ENCODE measurements around the gene GBE1. TPM values are rescaled to one million over a fixed set of nuclear protein-coding genes. Genes with fewer than 3 reads are reported as not detected.
A peak's percentile ranks its signal among the peaks of the same experiment; 100 is the strongest.

GBE1 gene
- total RNA-seq, 2 donors from 2014 or later, result 8.4 to 12.3 TPM

- Histone ChIP-seq H3K9ac (ENCODE audit: extremely low read depth, low read length, poor library complexity, severe bottlenecking) (no peak overlapping the region), H3K4me1 (ENCODE audit: control insufficient read depth, insufficient read depth, low read length) (no peaks in the 10 kb centered on the region), H3K27me3 (ENCODE audit: control insufficient read depth, insufficient read depth, low read length, poor library complexity, severe bottlenecking) (peaks cover 4% of the 10 kb centered on the region), H3K27ac (ENCODE audit: low read depth, low read length) (peak overlapping the region; percentile 62), H3K36me3 (ENCODE audit: control insufficient read depth, insufficient read depth, low read length) (no peaks in the 10 kb centered on the region), H3K9me3 (ENCODE audit: control insufficient read depth, low read length) (no peaks in the 10 kb centered on the region), H3K4me3 (ENCODE audit: low read length) (no peak overlapping the region)
- Mint-ChIP-seq H3K9me3 (no peaks in the 10 kb centered on the region), H3K4me1 (peaks cover 20% of the 10 kb centered on the region), H3K27ac (no peak overlapping the region), H3K4me3 (no peak overlapping the region), H3K36me3 (ENCODE audit: low read depth) (no peaks in the 10 kb centered on the region), H3K27me3 (ENCODE audit: insufficient read depth) (no peaks in the 10 kb centered on the region)
- DNase-seq, result no peak
- no peak for TF ChIP-seq CTCF (conservative IDR thresholded peaks at IDR 0.05)
- 53 to 74% methylated on average over 5 of the region's 5 CpGs for WGBS, 2 experiments (ENCODE audit: insufficient coverage in 1 of 2, insufficient read length in 1 of 2)
These were observed 181.1 kb downstream of the GBE1 start for GRCh38 chr3:81580355-81580754.

GRCh38 chr3:81579744-81580143 is 181.7 kb downstream of the GBE1 start:
- H3K4me1 Mint-ChIP-seq, result peaks cover 20% of the 10 kb centered on the region
- TF ChIP-seq CTCF (conservative IDR thresholded peaks at IDR 0.05), result no peak
- no peak overlapping the region for H3K27ac Mint-ChIP-seq
- H3K27me3 ChIP-seq (ENCODE audit: control insufficient read depth, insufficient read depth, low read length, poor library complexity, severe bottlenecking), result peaks cover 4% of the 10 kb centered on the region
- no peak overlapping the region for H3K4me3 ChIP-seq (ENCODE audit: low read length)
- peak; percentile 44 for DNase-seq
- H3K4me1 ChIP-seq (ENCODE audit: control insufficient read depth, insufficient read depth, low read length), result no peaks in the 10 kb centered on the region
- no peak overlapping the region for H3K27ac ChIP-seq (ENCODE audit: low read depth, low read length)
- H3K4me3 Mint-ChIP-seq, result no peak overlapping the region
- H3K36me3 ChIP-seq (ENCODE audit: control insufficient read depth, insufficient read depth, low read length), result no peaks in the 10 kb centered on the region
- 57 to 73% methylated on average over 1 to 2 of the region's 2 CpGs for WGBS, 2 experiments (ENCODE audit: insufficient coverage in 1 of 2, insufficient read length in 1 of 2)
- no peaks in the 10 kb centered on the region for H3K27me3 Mint-ChIP-seq (ENCODE audit: insufficient read depth)
- H3K9ac ChIP-seq (ENCODE audit: extremely low read depth, low read length, poor library complexity, severe bottlenecking), result no peak overlapping the region
- H3K9me3 ChIP-seq (ENCODE audit: control insufficient read depth, low read length), result no peaks in the 10 kb centered on the region
- no peaks in the 10 kb centered on the region for H3K36me3 Mint-ChIP-seq (ENCODE audit: low read depth)
- no peaks in the 10 kb centered on the region for H3K9me3 Mint-ChIP-seq

- peaks cover 9% of the 10 kb centered on the region for H3K9me3 Mint-ChIP-seq
- DNase-seq, result no peak
- no CpG with 5 or more reads among the region's 1 CpG for WGBS, 2 experiments (ENCODE audit: insufficient coverage in 1 of 2, insufficient read length in 1 of 2)
- no peak overlapping the region for H3K4me3 ChIP-seq (ENCODE audit: low read length)
- H3K4me3 Mint-ChIP-seq, result no peak overlapping the region
- H3K4me1 Mint-ChIP-seq, result no peaks in the 10 kb centered on the region
- H3K4me1 ChIP-seq (ENCODE audit: control insufficient read depth, insufficient read depth, low read length), result no peaks in the 10 kb centered on the region
- no peaks in the 10 kb centered on the region for H3K36me3 ChIP-seq (ENCODE audit: control insufficient read depth, insufficient read depth, low read length)
- H3K9ac ChIP-seq (ENCODE audit: extremely low read depth, low read length, poor library complexity, severe bottlenecking), result no peak overlapping the region
- H3K27me3 Mint-ChIP-seq (ENCODE audit: insufficient read depth), result no peaks in the 10 kb centered on the region
- H3K36me3 Mint-ChIP-seq (ENCODE audit: low read depth), result peaks cover 4% of the 10 kb centered on the region
- no peak for TF ChIP-seq CTCF (conservative IDR thresholded peaks at IDR 0.05)
- no peaks in the 10 kb centered on the region for H3K27me3 ChIP-seq (ENCODE audit: control insufficient read depth, insufficient read depth, low read length, poor library complexity, severe bottlenecking)
- H3K27ac ChIP-seq (ENCODE audit: low read depth, low read length), result no peak overlapping the region
- H3K9me3 ChIP-seq (ENCODE audit: control insufficient read depth, low read length), result peaks cover 13% of the 10 kb centered on the region
- H3K27ac Mint-ChIP-seq, result no peak overlapping the region
These were observed 189.2 kb downstream of the GBE1 start for GRCh38 chr3:81572201-81572756.

All from endodermal cell (in vitro differentiated cells).